MV-4-11 (cell line): ENCODE data around the gene ZDHHC23.

Experiments
- DNase-seq: peaks from one replicate; lab custom pipeline; 2025; lab: John Stamatoyannopoulos, UW

The ZDHHC23 gene

DNA sequence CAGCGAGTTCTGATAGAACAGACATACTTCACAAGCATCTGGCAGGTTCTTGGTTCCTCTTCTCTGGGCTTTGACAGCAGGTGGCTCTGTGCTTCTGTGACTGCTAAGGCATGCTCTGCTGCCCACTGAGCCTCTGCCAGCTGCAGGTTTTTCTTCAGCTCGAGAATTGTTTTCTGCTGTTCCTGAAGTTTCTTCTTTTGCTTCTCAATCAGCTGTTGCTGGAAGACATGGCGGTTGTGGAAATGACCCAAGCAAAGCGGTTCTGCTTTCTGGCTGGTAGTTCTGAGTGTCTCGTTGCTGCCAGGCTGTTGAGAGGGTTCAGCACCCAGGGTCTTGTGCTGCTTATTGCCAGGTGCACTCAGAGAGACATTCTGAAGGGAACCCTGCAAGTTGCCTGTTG lies 57.7 kb downstream of the ZDHHC23 start:
- no peak for DNase-seq

DNA sequence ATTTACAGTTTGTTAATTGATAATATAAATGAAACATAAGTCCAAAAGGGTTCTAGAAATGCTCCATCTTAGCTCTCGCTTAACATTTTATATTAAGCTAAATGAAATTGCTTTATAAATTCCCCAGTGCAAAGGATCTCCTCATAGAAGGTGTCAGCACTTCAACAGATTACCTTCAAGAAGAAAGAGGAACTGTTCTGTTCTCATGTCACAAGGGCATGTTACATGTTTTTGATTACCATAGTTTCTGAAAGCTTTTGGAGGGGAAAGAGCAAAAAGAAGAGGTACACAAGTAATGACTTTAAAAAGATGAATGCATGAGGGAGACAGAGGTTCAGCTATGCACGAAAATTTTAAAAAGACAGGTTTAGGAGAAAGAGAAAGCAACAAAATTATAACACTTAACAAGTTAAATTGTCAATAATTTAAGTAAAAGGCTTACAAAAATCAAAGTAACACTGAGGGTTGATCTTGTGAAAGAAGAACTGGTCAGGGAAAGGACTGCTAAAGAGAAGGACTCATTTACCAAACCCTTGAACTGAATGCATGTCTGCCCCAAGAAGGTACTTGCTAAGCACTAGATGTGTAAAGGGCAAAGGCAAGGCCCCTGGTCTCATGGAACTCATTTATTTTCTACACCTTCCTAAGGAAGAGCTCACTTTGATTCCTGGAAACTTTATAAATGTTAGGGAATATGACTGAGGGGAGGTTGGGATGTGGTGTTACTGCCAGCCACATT lies 63.4 kb downstream of the ZDHHC23 start:
- no peak for DNase-seq
